ENCODE data around the gene CAPN9. TPM values are rescaled to one million over a fixed set of nuclear protein-coding genes. Genes with fewer than 3 reads are reported as not detected.
"Not testable (repeated sequence)": the region's sequence is repeated elsewhere in the genome, so short reads cannot be mapped to it uniquely, and the experiment has no call there.

Gene CAPN9, protein sequence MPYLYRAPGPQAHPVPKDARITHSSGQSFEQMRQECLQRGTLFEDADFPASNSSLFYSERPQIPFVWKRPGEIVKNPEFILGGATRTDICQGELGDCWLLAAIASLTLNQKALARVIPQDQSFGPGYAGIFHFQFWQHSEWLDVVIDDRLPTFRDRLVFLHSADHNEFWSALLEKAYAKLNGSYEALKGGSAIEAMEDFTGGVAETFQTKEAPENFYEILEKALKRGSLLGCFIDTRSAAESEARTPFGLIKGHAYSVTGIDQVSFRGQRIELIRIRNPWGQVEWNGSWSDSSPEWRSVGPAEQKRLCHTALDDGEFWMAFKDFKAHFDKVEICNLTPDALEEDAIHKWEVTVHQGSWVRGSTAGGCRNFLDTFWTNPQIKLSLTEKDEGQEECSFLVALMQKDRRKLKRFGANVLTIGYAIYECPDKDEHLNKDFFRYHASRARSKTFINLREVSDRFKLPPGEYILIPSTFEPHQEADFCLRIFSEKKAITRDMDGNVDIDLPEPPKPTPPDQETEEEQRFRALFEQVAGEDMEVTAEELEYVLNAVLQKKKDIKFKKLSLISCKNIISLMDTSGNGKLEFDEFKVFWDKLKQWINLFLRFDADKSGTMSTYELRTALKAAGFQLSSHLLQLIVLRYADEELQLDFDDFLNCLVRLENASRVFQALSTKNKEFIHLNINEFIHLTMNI
- not detected in 2 replicates for total RNA-seq (2014; rRNA removed; shearing (Covaris generic))

DNA sequence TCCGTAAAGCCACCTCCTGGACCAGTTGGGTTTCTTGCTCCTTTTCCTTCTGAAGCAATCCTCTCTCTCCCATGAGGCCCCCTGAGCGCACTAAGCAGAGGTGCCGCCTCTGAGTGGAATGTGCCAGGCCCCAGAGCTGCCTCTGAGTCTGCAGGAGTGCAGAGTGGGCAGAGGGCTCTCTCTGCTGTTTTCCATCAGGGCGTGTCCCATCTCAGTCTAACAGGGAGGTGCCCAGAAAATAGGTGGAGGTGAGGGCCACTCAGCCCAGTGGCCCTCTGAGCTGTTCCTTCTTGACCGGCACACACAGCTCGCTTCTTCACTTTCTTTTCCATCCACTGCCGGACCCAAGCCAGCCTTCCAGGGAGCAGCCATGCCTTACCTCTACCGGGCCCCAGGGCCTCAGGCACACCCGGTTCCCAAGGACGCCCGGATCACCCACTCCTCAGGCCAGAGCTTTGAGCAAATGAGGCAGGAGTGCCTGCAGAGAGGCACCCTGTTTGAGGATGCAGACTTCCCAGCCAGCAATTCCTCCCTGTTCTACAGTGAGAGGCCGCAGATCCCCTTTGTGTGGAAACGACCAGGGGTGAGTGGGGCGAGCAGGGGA is at the start of gene CAPN9:
Gene CAPN9, plus strand, starts transcription at position 262 of the 604 bp plus-strand sequence. Its CDS starts 109 bp downstream, at position 371.
- DNase-seq (ENCODE audit: low read depth) = no peak

DNA sequence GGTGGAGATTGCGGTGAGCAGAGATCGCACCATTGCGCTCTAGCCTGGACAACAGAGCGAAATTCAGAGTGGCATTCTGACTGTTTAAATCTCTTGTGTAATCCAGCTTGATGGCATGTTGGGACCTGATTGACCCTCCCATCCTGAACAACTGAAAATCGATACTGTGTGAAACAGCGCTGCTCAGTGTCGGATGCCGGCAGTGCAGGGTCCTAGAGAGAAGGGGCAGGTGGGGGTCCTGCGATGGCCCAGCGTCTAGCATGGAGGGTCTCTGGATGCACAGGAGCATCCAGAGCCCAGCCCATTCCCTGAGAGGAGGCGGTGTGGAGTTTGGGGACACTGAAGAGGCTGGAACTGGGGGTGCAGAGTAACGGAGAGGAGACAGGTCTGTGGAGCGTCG is 49.1 kb upstream of the CAPN9 start:
- DNase-seq (ENCODE audit: low read depth) = no peak

GRCh38 chr1:230698964-230699363 is 48.2 kb upstream of the CAPN9 start:
- not testable (repeated sequence) for DNase-seq (ENCODE audit: low read depth)

DNA sequence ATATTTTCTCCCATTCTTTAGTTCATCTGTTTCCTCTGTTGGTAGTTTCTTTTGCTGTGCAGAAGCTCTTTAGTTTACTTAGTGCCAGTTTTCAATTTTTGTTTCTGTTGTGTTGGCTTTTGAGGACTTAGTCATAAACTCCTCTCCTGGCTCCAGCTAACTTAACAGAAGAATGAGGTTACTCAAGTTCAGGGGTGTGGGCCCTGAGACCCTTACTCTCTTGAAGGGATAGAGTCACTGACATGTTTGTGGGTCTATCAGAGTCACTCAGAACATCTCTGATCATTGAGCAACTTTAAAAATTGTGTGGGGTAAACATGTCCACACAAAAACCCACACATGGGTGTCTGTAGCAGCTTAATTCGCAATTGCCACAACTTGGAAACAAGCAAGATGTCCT is 47.5 kb upstream of the CAPN9 start:
- DNase-seq (ENCODE audit: low read depth) = no peak

DNA sequence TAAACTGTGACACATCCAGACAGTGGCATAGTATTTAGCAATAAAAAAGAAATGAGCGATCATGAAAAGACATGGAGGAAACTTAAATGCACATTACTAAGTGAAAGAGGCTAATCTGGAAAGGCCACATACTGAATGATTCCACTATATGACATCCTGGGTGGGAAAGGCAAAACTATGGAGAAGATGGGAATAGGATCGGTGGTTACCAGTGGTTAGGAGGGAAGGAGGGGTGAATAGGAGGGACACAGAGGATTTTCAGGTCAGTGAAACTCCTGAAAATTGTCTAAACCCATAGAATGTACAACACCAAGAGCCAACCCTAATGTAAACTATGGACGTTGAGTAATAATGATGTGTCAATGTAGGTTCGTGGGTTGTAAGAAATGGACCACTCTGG is 47.1 kb upstream of the CAPN9 start:
- no peak for DNase-seq (ENCODE audit: low read depth)

- no peak for DNase-seq (ENCODE audit: low read depth)
Observed at GRCh38 chr1:230701434-230701833, 45.8 kb upstream of the CAPN9 start.

- no peak for DNase-seq (ENCODE audit: low read depth)
Observed at GRCh38 chr1:230701895-230702768, 45.1 kb upstream of the CAPN9 start.

GRCh38 chr1:230702934-230703678 is 44.1 kb upstream of the CAPN9 start:
- no peak for DNase-seq (ENCODE audit: low read depth)

GRCh38 chr1:230703679-230704385 is 43.4 kb upstream of the CAPN9 start:
- no peak for DNase-seq (ENCODE audit: low read depth)

- no peak for DNase-seq (ENCODE audit: low read depth)
Observed at GRCh38 chr1:230704830-230705229, 42.4 kb upstream of the CAPN9 start.

DNA sequence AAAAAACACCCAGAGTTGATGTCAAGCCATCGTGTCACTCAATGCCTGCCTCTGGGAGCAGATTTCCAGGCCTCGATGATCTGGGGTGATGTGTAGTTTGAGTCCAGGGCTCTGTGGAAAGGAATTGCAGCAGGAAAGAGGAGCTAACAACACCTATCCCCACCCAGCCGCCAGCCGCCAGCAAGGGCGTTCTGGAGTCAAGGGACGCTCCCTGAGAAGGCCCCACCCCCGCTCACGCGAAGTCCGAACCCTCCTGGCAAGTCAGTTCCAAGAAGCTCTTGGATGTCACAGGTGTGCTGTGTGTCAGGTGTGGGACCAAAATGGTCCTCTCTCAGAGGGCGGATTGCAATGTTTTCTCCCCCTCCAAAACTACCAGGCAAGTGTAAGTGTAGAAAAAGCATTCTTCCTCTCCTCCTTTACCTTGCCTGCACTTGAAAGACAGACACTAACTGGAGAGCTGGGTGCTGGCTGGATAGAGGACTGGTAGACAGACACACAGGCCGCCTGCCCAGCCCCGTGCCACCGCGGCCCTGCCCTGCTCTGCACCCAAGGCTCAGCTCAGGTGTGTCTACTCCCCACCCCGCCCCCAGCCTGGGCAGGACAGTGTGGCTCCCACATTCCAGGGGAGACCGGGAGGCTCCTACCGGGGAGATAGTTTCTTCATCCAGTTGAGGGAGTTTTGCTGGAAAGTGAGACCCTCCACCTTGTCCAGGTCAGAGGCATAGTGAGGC is 41.7 kb upstream of the CAPN9 start:
- no peak for DNase-seq (ENCODE audit: low read depth)

GRCh38 chr1:230706020-230706699 is 41.0 kb upstream of the CAPN9 start:
- no peak for DNase-seq (ENCODE audit: low read depth)

- no peak for DNase-seq (ENCODE audit: low read depth)
Observed at GRCh38 chr1:230706887-230707731, 40.1 kb upstream of the CAPN9 start.

GRCh38 chr1:230707732-230708630 is 39.2 kb upstream of the CAPN9 start:
- no peak for DNase-seq (ENCODE audit: low read depth)

DNA sequence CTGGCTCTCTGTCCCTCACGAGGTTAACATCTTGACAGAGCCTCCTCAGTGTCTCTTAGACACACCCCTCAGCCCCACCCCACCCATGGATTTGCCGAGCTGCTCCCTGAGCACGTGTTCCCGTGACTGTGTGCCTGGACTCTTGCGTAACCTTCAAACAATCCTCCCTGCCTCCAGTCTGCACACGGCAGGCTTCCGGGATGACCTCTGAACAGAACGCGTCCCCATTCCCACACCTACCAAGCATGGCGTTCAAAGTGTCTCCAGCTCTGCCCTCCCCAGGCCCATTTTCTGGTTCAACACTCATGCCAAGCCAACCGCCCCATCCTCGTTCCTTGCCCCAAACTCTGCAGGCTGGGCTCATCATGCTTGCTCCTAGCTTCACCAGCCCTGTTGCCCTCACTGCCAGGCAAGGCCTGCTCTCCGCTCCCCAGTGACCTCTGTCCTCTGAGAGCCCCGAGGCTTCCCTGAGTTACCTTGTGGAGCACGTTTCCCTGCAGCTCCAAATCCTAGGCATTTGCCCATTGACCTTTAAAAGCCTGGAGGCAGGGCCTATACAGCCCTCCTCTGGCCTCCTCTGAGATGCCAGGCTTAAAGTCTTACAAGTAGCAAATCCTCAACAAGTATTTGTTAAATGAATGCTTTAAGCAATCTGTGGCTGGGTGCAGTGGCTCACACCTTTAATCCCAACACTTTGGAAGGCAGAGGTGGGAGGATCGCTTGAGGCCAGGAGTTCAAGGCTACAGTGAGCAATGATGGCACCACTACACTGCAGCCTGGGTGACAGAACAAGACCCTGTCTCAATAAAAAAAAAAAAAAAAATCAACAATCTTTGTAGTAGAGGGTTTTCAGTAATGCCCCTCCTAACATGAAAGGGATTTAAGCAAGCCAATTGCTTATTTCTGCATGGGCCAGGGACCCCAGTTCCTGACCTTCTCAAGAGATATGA is 38.3 kb upstream of the CAPN9 start:
- no peak for DNase-seq (ENCODE audit: low read depth)
